H1 (cell line): ENCODE results near the gene ZNF106. TPM values are rescaled to one million over a fixed set of nuclear protein-coding genes. Genes with fewer than 3 reads are reported as not detected.

Source experiments
- BRCA1 ChIP-seq: IDR thresholded peaks from 2 replicates; pipeline ENCODE4 v1.6.1; 2012; ENCODE audit warnings: low read depth, low read length, improper control_type of control experiment
- CEBPB ChIP-seq: IDR thresholded peaks from 2 replicates; pipeline ENCODE4 v1.6.1; 2012; ENCODE audit warnings: low read depth, low read length
- CHD7 ChIP-seq: fragments of 300-600 bp; sonication (generic); IDR thresholded peaks from 2 replicates; pipeline ENCODE4 v1.7.1; 2012; ENCODE audit warnings: low read length, moderate library complexity, mild to moderate bottlenecking, inconsistent platforms; ENCODE audit not compliant: insufficient replicate concordance
- PHF8 ChIP-seq: fragments of 200-600 bp; sonication (generic); conservative IDR thresholded peaks from 2 replicates; pipeline ENCODE4 v1.7.1; 2012; ENCODE audit warnings: low read depth, mild to moderate bottlenecking, inconsistent platforms, low read length, moderate library complexity
- ZNF274 ChIP-seq: IDR thresholded peaks from 2 replicates; pipeline ENCODE4 v1.7.0; 2012; ENCODE audit warnings: low read length, borderline replicate concordance; ENCODE audit errors: extremely low read depth
- polyA plus RNA-seq, 7 experiments: library from polyadenylated mRNA; depleted of rRNA in 3 of 7; stranded (reverse) in 5 of 7; unstranded in 2 of 7; fragments of >200 nt in 5 of 7; fragments of 200-250 nt in 2 of 7; gene quantifications; 1 replicate in 5 of 7; 2 replicates in 1 of 7; 4 replicates in 1 of 7; pipeline versions ENCODE4 v1.2.1 to v1.2.3, GENCODE V29; 2011 to 2013; ENCODE audit warnings: missing spikeins in 2 of 7, mixed read lengths in 2 of 7
- total RNA-seq: library from RNA; stranded (reverse); fragmentation: NEBNext Ultra II Directional; extraction: Animal tissue kit (Norgen Biotek cat#: 25700); gene quantifications from 2 replicates; pipeline ENCODE4 v1.2.1, GENCODE V29; 2021

Gene ZNF106
- total and polyA plus RNA-seq, 2 of the 8 experiments (the other 6 are each of a cell fraction or from before 2014, with no cell fraction given) = 18.2 to 62.0 TPM

GRCh38 chr15:42523331-42523730 lies 32.4 kb upstream of the ZNF106 start (continued):
- TF ChIP-seq CHD7 = no peak
- TF ChIP-seq ZNF274 = no peak
- TF ChIP-seq BRCA1 = no peak
- TF ChIP-seq CEBPB = no peak
- TF ChIP-seq PHF8 = no peak
- TF ChIP-seq, all 59 proteins: peak for 0
